Activated T-cell treated with anti-CD3 and anti-CD28 coated beads, Interleukin-2, amount 50 U/mL, for 72 hours (primary cell): Measurements from ENCODE around the gene PDXDC1. TPM values are rescaled to one million over a fixed set of nuclear protein-coding genes. Genes with fewer than 3 reads are reported as not detected.
A peak's percentile ranks its signal among the peaks of the same experiment; 100 is the strongest.
"Not testable (repeated sequence)": the region's sequence is repeated elsewhere in the genome, so short reads cannot be mapped to it uniquely, and the experiment has no call there.

Source experiments
- ATAC-seq, 2 donors: fragments of 150-1000 bp; cut with Tn5 transposase; replicated peaks in 1 of 2; 2 replicates each; pipeline ENCODE4 v1.10.0; 2021; ENCODE audit warnings: moderate library complexity in 2 of 2, mild to moderate bottlenecking in 1 of 2
- DNase-seq, 2 donors: peaks; one replicate each; pipeline ENCODE4 v3.0.0; 2021 to 2022; ENCODE audit warnings: mixed read lengths in 1 of 2
- H3K27ac Mint-ChIP-seq: one replicate; pipeline ENCODE4 v1.8.0; 2022; ENCODE audit warnings: mild to moderate bottlenecking, moderate library complexity, mixed read lengths
- H3K27me3 Mint-ChIP-seq: one replicate; pipeline ENCODE4 v1.8.0; 2022; ENCODE audit warnings: low read depth, mixed read lengths
- H3K36me3 Mint-ChIP-seq, 2 donors: one replicate each; pipeline ENCODE4 v1.8.0; 2022; ENCODE audit warnings: mixed read lengths in 2 of 2, mild to moderate bottlenecking in 1 of 2; ENCODE audit not compliant: insufficient read depth in 2 of 2
- H3K4me1 Mint-ChIP-seq: one replicate; pipeline ENCODE4 v1.8.0; 2022; ENCODE audit warnings: low read depth, mixed read lengths
- H3K4me3 Mint-ChIP-seq, 2 donors: one replicate each; pipeline ENCODE4 v1.8.0; 2022; ENCODE audit warnings: mild to moderate bottlenecking in 2 of 2, mixed read lengths in 2 of 2, moderate library complexity in 2 of 2
- H3K9me3 Mint-ChIP-seq, 2 donors: one replicate each; pipeline ENCODE4 v1.8.0; 2022; ENCODE audit warnings: mixed read lengths in 2 of 2
- total RNA-seq, 2 donors: library from RNA; stranded (reverse); gene quantifications; one replicate each; pipeline ENCODE4 v1.2.3, GENCODE V29; 2022

The PDXDC1 gene
- total RNA-seq, 2 donors from 2014 or later, result 68.8 to 86.1 TPM

DNA sequence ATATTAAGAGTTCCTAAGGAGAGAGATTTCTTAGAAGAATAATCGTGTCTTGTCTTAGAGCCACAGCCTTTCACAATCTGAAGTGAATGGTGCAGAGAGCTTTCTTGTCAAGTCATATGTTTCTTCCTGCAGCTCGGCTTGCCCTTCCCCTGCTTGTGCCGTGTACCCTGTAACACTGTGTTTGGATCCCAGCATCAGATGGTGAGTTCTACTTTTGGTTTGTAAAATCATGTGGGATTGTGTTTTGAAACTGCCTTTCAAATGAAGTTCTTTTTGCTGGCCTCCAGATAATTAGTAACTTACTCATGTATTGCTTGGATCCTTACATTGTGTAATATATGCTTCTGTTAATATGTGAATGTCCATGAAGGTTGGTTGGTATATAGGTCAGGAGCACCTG, 33.8 kb downstream of the PDXDC1 start:
- H3K9me3 Mint-ChIP-seq, ATAC-seq, H3K4me3 Mint-ChIP-seq, DNase-seq, H3K27ac Mint-ChIP-seq, H3K27me3 Mint-ChIP-seq: not testable (repeated sequence)
- Mint-ChIP-seq H3K4me1 (peaks cover 16% of the 10 kb centered on the region), H3K36me3 (peaks cover 2 to 31% of the 10 kb centered on the region in 2 donors)

DNA sequence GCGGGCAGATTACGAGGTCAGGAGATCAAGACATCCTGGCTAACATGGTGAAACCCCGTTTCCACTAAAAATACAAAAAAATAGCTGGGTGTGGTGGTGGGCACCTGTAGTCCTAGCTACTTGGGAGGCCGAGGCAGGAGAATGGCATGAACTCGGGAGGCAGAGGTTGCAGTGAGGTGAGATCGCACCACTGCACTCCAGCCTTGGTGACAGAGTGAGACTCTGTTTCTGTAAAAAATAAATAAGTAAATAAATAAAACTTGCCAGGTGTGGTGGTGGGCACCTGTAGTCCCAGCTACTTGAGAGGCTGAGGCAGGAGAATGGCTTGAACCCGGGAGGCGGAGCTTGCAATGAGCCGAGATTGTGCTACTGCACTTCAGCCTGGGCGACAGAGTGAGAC, 38.1 kb downstream of the PDXDC1 start:
- not testable (repeated sequence) for H3K9me3 Mint-ChIP-seq, DNase-seq, ATAC-seq, H3K27ac Mint-ChIP-seq, H3K27me3 Mint-ChIP-seq
- peaks cover 0 to 25% of the 10 kb centered on the region in 2 donors for H3K36me3 Mint-ChIP-seq
- H3K4me1 Mint-ChIP-seq, result peaks cover 31% of the 10 kb centered on the region
- H3K4me3 Mint-ChIP-seq, result peak overlapping the region in 1 of 2 donors; percentile 34

DNA sequence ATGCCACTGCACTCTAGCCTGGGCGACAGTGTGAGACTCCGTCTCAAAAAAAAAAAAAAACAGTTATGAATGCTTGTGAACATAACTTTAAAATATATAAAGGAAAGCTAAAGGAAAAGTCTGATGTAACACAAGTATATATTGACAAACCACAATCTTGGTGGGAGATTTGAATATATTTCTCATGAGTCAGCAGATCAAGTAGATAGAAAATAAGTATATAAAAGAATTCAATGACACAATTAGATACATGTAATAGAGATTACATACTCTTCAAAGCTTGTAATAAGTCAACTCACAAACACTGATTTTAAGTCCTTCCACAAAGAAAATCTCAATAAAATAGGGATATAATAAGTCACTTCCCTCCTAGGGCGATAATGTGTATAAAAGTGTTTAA, 40.8 kb downstream of the PDXDC1 start:
- ATAC-seq, DNase-seq, H3K27ac Mint-ChIP-seq, H3K27me3 Mint-ChIP-seq, H3K4me3 Mint-ChIP-seq, H3K9me3 Mint-ChIP-seq: not testable (repeated sequence)
- H3K4me1 Mint-ChIP-seq, result peaks cover 31% of the 10 kb centered on the region
- peaks cover 0 to 23% of the 10 kb centered on the region in 2 donors for H3K36me3 Mint-ChIP-seq

DNA sequence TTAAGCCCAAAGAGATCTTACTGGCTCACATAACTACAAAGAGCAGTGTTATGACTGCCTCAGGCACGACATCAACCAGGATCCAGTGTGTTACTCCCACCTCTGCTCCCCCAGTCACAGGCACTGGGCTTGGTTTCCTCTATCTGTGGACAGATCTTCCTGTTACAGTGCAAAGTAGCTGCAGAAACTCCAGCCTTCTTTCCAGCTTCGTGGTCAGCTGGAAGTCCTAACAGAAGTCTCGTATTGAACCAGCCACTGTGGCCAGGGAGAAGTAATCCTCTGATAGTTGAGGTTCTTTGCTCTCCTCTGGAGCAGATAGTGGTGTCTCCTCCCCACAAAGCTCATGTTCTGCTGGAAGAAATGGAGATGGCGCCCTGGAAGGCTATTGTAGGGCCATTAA, 41.5 kb downstream of the PDXDC1 start:
- not testable (repeated sequence) for H3K4me3 Mint-ChIP-seq, ATAC-seq, H3K27me3 Mint-ChIP-seq, DNase-seq, H3K27ac Mint-ChIP-seq, H3K9me3 Mint-ChIP-seq
- H3K36me3 Mint-ChIP-seq, result peaks cover 0 to 20% of the 10 kb centered on the region in 2 donors
- peaks cover 31% of the 10 kb centered on the region for H3K4me1 Mint-ChIP-seq

DNA sequence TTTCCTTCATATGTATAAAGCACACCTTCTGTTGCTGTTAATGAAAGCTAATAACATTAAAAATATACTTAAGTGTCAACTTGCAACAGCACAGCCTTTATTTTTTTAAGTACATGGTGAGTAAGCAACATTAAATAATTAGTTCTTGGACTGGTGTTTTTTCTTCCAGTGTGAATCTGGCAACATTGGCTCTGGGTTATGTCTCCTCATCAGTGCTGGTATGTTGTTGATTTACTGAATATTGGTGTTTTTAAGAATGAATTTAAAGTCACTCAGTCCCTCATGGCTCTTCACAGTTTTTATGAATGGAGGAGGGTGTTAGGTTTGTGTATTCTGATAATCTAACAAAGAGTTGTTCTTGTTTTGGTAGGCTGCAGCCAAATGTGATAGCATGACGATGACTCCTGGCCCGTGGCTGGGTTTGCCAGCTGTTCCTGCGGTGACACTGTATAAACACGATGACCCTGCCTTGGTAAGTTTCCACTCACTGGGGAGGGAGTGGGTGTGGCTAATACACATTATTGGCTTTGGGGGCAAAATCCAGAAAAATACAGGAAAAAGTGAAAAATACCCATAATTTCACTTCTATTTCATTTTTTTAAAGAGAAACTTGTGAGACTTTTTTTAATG, 42.2 kb downstream of the PDXDC1 start:
- not testable (repeated sequence) for DNase-seq, H3K9me3 Mint-ChIP-seq, H3K4me3 Mint-ChIP-seq, H3K27me3 Mint-ChIP-seq, ATAC-seq
- Mint-ChIP-seq H3K27ac (peak overlapping the region; percentile 46), H3K4me1 (peaks cover 33% of the 10 kb centered on the region), H3K36me3 (peaks cover 0 to 18% of the 10 kb centered on the region in 2 donors)

DNA sequence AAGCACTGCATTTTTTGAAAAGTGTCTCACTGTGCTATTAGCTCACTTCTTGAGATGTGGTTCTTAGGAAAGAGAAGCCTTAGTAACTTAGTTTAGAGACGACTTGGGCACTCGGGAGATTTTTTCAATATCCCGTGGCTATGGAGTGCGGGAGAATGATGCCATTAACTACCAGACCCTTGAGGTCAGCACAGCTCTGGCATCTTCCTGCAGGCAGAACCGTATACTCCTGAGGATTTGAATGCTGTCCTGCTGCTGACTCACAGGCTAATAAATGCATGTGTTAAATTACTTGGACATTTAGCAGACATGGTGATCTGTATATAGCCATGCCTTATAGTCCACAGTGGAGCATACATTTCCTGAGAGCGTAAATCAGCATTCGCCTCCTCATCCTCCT, 46.6 kb downstream of the PDXDC1 start:
- H3K36me3 Mint-ChIP-seq, result peaks cover 5 to 24% of the 10 kb centered on the region in 2 donors

DNA sequence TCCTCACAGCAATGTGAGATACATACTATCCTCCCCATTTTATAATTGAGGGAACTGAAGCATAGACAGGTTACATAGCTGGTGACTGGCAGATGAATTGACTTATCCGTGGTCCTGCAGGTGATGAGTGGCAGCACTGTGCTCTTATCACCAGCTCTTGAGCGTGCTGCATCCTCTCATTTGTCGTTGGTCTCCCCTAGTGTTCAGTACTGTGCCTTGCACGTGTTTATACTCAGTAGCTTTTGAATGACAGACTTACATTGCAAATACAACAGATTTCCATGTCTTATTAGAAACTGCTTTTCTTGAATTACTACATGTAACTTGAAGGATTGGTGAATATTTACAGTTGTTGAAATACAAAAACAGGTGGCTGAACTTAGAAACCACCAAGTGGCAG, 47.4 kb downstream of the PDXDC1 start:
- H3K27ac Mint-ChIP-seq, H3K9me3 Mint-ChIP-seq, H3K4me3 Mint-ChIP-seq, H3K4me1 Mint-ChIP-seq, H3K27me3 Mint-ChIP-seq: not testable (repeated sequence)
- peaks cover 5 to 22% of the 10 kb centered on the region in 2 donors for H3K36me3 Mint-ChIP-seq
- ATAC-seq (peak; percentile 96), DNase-seq (peak; percentile 38 to 45)

More for the DNA sequence above, 46.6 kb downstream of the PDXDC1 start:
- not testable (repeated sequence) for H3K9me3 Mint-ChIP-seq, H3K4me1 Mint-ChIP-seq, H3K27ac Mint-ChIP-seq, DNase-seq, ATAC-seq, H3K27me3 Mint-ChIP-seq, H3K4me3 Mint-ChIP-seq

DNA sequence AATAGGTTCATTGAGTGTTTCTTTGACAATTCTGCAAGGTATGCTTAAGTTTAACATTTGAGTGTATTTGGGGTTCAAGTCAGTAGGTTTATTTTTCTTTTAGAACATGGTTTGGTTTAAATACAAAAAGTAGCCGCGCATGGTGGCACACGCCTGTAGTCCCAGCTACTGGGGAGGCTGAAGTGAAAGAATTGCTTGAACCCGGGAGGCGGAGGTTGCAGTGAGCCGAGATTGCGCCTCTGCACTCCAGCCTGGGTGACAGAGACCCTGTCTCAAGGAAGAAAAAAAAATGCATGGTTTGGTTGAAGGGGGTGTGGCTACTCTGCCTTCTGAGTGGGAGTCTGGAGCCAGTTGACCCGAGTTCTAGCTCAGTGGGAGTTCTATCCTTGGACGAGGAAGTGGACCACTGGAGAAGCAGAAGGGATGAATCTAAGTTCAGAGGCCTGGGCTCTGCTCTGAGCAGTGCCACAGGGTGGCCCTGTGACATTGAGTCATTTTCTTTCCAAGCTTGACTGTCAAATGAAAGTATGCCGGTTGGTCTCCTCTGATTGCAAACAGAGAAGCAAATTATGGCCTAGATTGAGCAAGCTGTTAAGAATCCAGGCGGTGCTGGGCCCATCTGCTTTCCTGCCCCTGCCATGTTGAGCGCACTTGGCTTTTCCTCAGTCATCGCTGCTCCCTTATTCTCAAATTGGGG, 48.7 kb downstream of the PDXDC1 start:
- not testable (repeated sequence) for DNase-seq, H3K4me3 Mint-ChIP-seq, H3K9me3 Mint-ChIP-seq, ATAC-seq, H3K27me3 Mint-ChIP-seq, H3K4me1 Mint-ChIP-seq
- H3K27ac Mint-ChIP-seq, result peak overlapping the region; percentile 58
- H3K36me3 Mint-ChIP-seq, result peaks cover 5 to 19% of the 10 kb centered on the region in 2 donors

DNA sequence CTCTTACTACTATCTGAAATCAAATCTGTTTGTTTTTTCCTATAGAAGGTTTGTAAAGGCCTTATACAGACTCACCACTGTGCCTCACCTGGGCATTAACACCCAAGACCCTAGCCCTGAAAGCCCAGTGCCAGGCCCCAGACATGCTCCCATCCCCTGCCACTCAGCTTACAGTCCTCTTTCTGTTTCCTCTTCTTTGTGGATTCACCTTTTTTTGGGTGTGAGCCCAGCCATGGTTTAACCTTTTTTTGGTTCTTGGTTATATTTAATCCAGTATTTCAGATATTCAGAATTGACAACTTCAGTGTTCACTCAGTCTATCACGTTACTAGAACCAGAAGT, 50.0 kb downstream of the PDXDC1 start:
- H3K9me3 Mint-ChIP-seq, ATAC-seq, DNase-seq, H3K4me1 Mint-ChIP-seq, H3K4me3 Mint-ChIP-seq, H3K27me3 Mint-ChIP-seq: not testable (repeated sequence)
- peaks cover 5 to 15% of the 10 kb centered on the region in 2 donors for H3K36me3 Mint-ChIP-seq
- peak overlapping the region; percentile 9 for H3K27ac Mint-ChIP-seq

DNA sequence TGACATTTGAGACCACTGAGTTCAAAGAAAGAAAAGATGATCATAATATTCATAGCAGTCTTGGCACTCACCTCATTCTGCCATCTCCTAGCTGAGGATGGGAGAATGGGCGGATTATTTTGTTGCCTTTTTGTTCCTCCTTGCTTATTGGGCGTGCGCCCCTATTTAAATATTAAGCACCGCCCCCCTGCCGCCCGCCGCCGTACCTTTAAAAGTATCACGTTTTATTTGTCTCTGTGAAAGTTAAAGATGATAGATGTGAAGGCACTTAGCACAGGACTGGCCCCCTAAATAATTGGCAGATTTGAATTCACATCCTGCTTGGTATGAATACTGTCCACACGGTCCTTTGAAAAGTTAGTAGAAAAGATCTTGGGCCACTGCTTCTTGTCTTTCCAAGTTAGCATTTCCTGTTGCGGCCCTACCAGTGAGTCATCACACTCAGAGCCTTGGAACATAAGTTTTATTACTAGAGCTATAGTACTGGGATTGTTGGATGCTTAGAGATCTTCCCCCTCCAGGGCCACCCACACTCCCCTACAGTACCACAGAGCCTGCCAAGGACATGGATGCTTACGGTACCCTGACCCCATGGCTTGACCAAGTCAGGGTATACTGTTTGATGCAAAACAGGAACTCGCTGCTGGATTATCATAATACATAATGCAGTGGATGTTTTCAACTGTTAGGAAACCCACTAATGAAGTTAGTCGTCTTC, 50.6 kb downstream of the PDXDC1 start:
- not testable (repeated sequence) for H3K9me3 Mint-ChIP-seq, ATAC-seq, H3K4me1 Mint-ChIP-seq, H3K27me3 Mint-ChIP-seq, H3K27ac Mint-ChIP-seq, H3K4me3 Mint-ChIP-seq, DNase-seq
- H3K36me3 Mint-ChIP-seq, result peaks cover 5 to 12% of the 10 kb centered on the region in 2 donors

DNA sequence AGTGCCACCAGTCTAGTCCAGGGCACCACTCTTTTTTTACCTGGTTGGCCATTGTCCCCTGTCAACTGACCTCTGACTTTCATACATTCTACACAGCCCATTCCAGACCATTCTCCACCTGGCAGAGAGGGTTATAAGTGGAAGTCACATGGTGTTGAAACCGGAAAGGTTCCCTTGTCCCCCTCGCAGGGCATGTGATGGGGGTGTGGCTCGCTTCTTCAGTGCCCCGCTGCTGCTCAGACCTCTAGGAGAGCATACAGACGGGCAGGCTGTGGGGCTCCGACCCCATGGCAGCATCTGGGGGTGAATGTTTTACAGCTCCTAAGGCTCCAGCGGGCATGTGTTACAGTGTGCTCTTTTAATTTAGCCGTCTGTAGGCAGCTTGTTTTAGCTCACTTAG, 52.2 kb downstream of the PDXDC1 start:
- peaks cover 11 to 19% of the 10 kb centered on the region in 2 donors for H3K36me3 Mint-ChIP-seq
- H3K27me3 Mint-ChIP-seq, H3K27ac Mint-ChIP-seq, H3K4me3 Mint-ChIP-seq, H3K9me3 Mint-ChIP-seq, H3K4me1 Mint-ChIP-seq, DNase-seq, ATAC-seq: not testable (repeated sequence)

DNA sequence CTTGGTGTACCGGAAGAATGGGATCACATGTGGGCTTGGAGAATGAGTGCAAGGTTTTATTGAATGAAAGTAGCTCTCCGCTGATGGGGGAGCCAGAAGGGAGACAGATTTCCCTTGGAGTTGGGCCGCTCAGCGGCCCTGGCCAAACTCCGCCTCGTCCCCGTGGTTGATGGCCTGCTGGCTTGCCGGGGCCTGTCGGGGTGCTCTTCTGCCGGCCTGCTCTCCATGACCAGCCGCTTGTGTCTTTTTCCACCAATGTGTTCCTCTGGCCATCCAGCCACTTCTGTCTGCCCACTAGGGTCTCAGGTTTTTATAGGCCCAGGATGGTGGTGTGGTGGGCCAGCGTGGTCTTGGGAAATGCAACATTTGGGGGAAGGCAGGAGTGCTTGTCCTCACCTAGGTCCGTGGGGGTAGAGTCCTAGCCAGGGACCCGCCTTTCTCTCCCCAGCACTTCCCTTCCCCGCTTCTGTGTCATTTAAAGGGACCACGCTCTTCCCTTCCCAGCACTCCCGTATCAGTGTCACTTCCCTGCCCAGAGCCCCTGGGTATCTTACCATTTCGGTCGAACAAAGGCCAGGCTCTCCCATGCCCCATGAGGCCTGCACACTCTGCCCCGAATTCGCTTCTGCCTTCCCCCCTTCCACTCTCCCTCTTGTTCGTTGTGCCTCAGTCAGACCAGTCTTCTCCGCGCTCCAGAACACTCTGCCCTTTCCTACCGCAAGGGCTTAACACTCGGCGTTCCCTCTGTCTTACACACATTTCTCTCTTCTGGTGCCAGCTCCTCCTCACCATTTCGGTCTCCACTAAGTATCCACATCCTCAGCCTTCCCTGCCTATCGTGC, 52.9 kb downstream of the PDXDC1 start:
- not testable (repeated sequence) for DNase-seq, H3K4me1 Mint-ChIP-seq, ATAC-seq, H3K27me3 Mint-ChIP-seq, H3K27ac Mint-ChIP-seq, H3K9me3 Mint-ChIP-seq, H3K4me3 Mint-ChIP-seq
- peaks cover 11 to 24% of the 10 kb centered on the region in 2 donors for H3K36me3 Mint-ChIP-seq

DNA sequence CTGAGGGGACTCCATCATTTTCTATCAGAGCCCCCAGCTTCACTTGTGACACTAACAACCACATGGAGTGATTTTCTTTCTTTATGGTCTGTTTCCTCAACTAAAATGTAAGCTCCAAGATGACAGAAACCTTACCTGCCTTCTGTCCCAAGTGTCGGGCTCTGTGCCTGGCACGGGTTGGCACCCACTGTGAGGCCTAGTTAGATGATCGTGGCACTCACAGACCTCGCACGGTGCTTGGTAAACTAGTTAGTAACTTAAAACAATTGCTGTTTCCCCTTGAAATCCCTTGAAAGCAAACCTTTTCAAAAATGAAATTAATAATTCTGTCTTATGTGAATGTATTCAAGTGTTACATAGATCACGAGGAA, 53.5 kb downstream of the PDXDC1 start:
- H3K4me3 Mint-ChIP-seq, H3K27ac Mint-ChIP-seq, DNase-seq, ATAC-seq, H3K4me1 Mint-ChIP-seq, H3K27me3 Mint-ChIP-seq, H3K9me3 Mint-ChIP-seq: not testable (repeated sequence)
- H3K36me3 Mint-ChIP-seq, result peaks cover 8 to 21% of the 10 kb centered on the region in 2 donors
